Fibroblast of skin of left quadriceps (primary cell): ENCODE results near the gene GLI3.
"Not testable (repeated sequence)": the region's sequence is repeated elsewhere in the genome, so short reads cannot be mapped to it uniquely, and the experiment has no call there.

Source experiments
- DNase-seq, 2 experiments: peaks; one replicate each; pipeline ENCODE4 v3.0.0-alpha.2; 2013; ENCODE audit warnings: low read depth in 2 of 2

GLI3 gene

GRCh38 chr7:42212541-42213090 is 24.4 kb downstream of the GLI3 start:
- no peak for DNase-seq

GRCh38 chr7:42211938-42212337 is 25.1 kb downstream of the GLI3 start:
- no peak for DNase-seq

- DNase-seq = no peak
Measured at GRCh38 chr7:42210779-42211178, 26.2 kb downstream of the GLI3 start.

- no peak for DNase-seq
Measured at GRCh38 chr7:42210333-42210732, 26.7 kb downstream of the GLI3 start.

- DNase-seq = not testable (repeated sequence)
Measured at GRCh38 chr7:42209085-42209484, 27.9 kb downstream of the GLI3 start.

GRCh38 chr7:42208572-42208971 is 28.4 kb downstream of the GLI3 start:
- DNase-seq = no peak

GRCh38 chr7:42207420-42207819 is 29.6 kb downstream of the GLI3 start:
- no peak for DNase-seq

- DNase-seq = no peak
Measured at GRCh38 chr7:42203336-42203735, 33.7 kb downstream of the GLI3 start.

- DNase-seq = no peak
Measured at GRCh38 chr7:42202601-42203000, 34.4 kb downstream of the GLI3 start.

- peak; percentile 75 for DNase-seq
Measured at GRCh38 chr7:42198974-42199668, 37.9 kb downstream of the GLI3 start.

- no peak for DNase-seq
Measured at GRCh38 chr7:42198296-42198695, 38.7 kb downstream of the GLI3 start.

- no peak for DNase-seq
Measured at GRCh38 chr7:42197451-42197850, 39.6 kb downstream of the GLI3 start.

- DNase-seq = no peak
Measured at GRCh38 chr7:42194238-42194637, 42.8 kb downstream of the GLI3 start.

- DNase-seq = no peak
Measured at GRCh38 chr7:42193471-42194129, 43.4 kb downstream of the GLI3 start.

- no peak for DNase-seq
Measured at GRCh38 chr7:42192851-42193461, 44.1 kb downstream of the GLI3 start.

GRCh38 chr7:42192066-42192465 is 44.9 kb downstream of the GLI3 start:
- DNase-seq = no peak

- DNase-seq = no peak
Measured at GRCh38 chr7:42189535-42189934, 47.5 kb downstream of the GLI3 start.

- DNase-seq = no peak
Measured at GRCh38 chr7:42186151-42186550, 50.9 kb downstream of the GLI3 start.

GRCh38 chr7:42185726-42186125 is 51.3 kb downstream of the GLI3 start:
- no peak for DNase-seq

GRCh38 chr7:42183547-42183946 is 53.5 kb downstream of the GLI3 start:
- DNase-seq = no peak

GRCh38 chr7:42181566-42181965 is 55.4 kb downstream of the GLI3 start:
- no peak for DNase-seq

GRCh38 chr7:42180806-42181205 is 56.2 kb downstream of the GLI3 start:
- DNase-seq = no peak

- no peak for DNase-seq
Measured at GRCh38 chr7:42176724-42177101, 60.3 kb downstream of the GLI3 start.
